Measurements from ENCODE around the gene SENP6.

The SENP6 gene

DNA sequence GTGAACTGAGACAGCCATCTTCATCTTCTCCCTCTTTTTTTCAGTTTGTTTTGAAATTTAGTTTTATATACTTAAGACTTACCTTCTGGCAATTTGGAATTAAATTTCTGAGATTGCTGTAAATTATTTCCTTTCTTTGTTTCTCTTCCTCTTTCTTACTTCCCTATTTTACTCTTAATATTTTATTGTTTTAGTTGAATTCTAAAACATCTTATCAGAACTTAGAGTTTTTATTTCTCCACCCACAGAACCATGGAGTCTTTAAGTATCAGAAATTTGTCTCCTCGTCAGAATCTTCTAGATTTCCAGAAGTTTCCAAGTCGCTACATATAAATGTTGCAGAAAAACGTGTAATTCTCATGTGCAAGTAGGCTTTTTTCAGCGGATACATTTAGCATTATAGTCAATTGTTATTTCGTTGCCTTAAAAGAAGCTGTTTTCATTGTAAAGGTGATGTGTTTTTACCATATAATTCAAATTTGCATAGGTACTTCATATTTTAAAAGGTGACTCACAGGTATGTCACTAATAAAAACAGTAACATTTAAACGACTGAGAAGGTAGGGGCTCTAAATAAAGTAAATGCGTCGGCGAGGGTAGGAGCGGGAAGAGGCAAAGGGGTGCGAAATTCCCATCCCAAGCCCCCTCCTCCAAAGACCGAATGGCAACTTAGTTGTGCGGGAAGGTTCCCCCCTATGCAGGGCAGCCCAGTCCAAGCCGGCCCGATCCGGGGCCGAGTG is 146.5 kb downstream of the SENP6 start:
- no peak for DNase-seq (ENCODE audit: low read depth in 2 of 2)

DNA sequence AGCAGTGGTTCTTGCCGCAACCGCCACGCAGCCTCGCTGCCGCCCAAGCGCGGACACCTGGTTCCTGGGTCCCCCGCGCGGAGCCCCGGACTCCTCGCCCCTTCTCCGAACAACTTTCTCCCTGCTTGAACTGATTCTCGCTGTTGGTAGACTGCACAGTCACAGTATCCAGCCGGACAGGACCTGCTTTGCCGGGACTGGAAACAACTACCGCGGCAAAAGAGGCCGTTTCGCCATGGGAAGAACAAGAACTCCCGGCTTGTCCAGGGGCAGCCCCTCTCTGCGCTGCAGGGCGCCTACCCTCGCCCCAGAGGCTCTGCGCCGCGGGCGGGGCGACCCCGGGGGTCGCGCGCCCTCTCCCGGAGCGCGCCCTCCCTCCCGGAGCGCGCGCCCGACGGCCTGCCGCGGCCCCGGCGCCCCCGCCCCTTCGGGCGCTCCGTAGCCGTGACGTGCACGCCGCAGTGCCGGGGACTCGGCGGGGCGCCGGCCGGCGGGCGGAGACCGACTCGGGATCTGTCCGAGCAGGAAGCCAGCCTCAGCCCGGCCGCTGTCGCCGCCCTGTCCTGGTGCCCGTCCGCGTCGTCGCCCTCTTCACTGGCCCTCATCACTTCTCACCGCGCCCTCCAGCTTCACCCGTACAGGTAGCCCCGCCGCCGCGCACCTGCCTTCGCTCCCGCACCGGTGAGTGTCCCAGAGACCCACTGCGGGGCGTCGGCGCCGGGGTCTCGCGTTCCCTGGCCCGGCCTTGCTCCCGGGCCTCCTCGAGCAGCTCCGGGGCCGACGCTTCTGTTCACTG is 147.3 kb downstream of the SENP6 start, which contains the start of gene MYO6:
Gene MYO6 (plus strand): TSS at position 497 of the 796 bp plus-strand sequence. CDS start 68,309 bp downstream, outside the sequence.
- peak in 1 of 2 donors; percentile 7 for DNase-seq (ENCODE audit: low read depth in 2 of 2)

DNA sequence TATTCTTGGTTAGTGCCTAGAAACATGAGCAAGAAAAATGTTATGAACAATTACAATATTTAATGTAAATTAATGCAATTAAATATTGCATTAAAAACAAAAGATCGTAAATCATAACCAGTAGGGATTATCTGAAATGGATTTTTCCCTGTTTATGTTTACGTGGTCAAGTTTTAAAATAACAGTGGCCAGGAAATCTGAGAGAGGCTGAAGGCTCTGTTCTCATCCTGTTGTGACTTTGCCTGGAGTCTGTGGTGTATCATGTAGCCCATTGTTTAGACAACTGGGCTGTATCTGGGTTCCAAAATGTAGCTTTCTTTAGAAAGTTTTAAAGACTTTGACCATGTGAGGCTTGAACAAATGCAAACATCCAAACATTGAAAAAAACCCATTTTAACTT is 149.8 kb downstream of the SENP6 start:
- no peak for DNase-seq (ENCODE audit: low read depth in 2 of 2)

DNA sequence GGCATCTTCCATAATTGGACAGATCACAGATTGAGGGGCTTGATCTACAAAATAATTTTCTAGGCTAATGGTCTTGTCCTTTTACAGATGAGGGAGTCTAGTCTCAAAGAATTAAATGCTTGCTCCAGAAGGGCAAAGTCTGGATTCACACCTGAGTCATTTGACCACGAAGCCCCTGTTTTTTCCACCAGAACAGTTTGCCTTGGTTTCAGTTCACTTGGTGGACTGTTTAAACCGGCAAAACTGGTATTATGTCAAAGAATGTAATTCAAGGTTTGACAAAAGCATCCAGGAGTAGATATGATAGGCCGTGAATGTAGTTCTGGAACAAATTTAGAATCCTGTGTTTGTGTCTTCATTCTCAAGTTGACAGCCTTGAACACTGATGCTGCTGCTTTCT is 150.7 kb downstream of the SENP6 start:
- no peak for DNase-seq (ENCODE audit: low read depth in 2 of 2)

DNA sequence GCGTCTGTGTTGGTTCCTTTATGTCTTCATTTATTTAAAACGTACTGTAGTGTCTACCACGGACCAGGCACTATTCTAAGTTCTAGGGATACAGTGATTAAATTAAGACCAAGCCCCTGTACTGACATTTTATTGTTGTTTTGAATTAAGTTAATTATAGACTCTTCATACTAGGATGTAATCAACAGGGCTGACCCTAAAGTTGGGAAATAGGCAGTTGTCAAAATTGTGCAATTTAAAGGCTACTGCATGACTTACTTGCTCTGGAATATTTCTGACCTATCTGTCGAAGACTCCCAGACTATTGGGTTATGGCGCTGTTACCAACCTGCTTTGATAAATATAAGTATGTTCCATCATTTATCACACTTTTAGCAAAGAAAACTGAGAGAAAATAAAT is 154.0 kb downstream of the SENP6 start:
- no peak for DNase-seq (ENCODE audit: low read depth in 2 of 2)

DNA sequence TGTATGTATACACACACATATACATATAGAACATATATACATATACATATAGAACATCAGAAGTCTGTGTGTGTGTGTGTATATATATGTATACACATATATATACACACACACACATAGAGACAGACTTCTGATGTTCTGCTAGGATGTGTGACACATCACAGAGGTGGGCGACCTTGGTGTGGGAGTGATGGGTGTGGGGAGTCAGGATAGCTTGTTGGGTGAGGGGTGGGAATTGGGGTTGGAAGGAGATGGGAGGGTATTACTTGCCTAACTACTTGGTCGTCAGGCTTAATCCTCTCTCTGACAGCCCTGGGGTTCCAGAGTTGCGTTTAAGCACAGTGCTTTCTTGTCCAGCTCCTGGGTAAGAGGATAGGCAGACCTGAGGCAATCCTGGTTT is 155.6 kb downstream of the SENP6 start:
- no peak for DNase-seq (ENCODE audit: low read depth in 2 of 2)

DNA sequence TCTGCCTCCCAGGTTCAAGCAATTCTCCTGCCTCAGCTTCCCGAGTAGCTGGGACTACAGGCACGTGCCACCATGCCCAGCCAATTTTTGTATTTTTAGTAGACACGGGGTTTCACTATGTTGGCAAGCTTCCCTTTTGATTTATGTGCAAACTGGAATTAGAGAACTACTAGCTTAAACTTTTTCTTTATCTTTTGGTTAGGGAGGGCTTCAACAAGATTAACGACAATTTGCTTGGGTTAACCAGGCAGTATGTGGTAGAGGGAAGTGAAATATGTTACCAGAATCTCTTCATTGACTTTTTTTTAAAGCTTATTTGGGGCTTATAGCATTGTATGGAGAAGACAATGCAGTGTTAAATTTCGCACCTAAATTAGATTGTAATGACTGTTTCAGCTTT is 156.4 kb downstream of the SENP6 start:
- DNase-seq (ENCODE audit: low read depth in 2 of 2), result no peak

DNA sequence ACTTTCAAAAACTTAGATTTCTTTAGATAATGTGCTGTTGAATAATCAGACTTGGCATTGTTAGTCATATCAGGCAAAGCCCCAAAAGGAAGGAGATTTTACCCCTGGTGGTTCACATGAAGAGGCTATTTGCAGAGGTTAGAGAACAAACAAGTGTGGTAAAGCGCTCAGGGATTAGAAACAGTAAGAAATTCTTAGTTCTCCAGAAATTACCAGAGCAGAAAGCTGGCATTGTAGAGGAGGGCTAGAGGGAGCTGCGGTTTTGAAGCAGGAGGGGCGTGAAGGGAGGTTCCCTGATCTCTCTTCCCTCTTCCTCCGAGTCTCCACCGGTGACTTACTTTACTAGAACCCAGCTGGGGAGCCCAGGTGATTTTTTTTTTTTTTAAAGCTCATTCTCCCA is 157.5 kb downstream of the SENP6 start:
- no peak for DNase-seq (ENCODE audit: low read depth in 2 of 2)

DNA sequence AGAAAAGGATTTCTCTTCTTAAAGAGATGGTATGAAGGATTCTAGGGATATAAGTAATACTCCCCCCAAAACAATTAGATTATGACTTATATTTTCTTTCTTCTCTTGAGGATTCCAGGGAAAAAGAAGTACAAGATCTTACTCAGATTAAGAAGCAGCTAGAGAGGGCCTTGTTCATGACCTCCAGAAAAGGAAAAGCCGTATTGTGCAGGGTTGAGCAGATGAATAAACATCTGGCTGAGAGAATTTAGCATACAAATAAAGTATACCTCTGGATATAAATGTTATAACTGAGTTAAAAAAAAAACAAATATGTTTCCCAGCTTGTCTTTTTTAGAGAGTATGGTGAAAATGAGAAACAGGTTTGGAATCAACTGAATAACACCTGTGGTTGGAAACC is 158.6 kb downstream of the SENP6 start:
- DNase-seq (ENCODE audit: low read depth in 2 of 2), result no peak

DNA sequence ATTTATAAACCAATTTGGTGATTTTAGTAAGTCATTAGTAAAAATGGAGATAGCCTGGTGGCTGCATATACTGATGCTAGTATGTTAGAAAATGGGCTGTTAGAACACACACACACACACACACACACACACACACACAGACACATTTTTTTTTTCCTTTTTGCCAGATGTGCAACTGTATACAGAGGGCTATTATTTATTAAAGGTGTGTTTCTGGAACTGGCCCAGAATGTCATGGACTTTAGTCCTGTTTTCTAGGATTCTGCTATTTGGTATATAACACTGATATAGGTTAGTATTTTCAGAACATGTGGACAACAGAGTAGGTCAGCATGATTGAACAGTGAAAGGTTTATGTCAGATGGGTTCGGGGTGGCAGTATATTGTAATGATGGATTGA is 159.8 kb downstream of the SENP6 start:
- no peak for DNase-seq (ENCODE audit: low read depth in 2 of 2)

DNA sequence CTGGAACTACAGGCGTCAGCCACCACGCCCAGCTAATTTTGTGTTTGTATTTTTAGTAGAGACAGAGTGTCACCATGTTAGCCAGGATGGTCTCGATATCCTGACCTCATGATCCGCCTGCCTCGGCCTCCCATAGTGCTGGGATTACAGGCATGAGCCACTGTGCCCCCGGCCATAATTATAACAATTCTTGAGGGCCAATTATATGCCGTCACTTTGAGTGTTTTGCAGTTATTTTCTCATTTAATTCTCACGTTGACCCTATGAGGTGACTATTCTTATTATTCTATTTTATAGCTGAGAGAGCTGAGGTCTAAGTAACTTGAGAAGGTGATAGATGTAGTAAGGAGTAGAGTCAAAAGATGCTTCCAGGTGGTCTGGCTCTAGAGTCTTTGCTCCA is 160.4 kb downstream of the SENP6 start:
- no peak for DNase-seq (ENCODE audit: low read depth in 2 of 2)

DNA sequence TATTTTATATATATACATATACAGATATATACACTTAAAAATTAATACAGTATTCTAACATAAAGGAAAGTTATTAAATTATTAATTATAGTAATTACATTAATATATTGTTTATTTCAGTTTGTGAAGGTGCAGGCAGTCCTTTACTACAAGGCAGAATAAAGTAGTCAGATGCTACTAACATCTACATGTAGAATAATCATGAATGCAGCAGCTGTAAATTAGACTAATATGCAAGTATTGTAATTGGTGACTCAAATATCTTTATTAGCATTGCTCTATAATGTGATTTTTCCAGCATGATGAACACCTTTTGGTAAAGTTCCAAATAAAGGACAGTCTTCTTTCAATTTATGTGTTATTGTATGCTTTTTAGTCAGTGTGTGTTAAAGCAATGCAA is 164.7 kb downstream of the SENP6 start:
- no peak for DNase-seq (ENCODE audit: low read depth in 2 of 2)

Measured in stimulated activated CD4-positive, alpha-beta T cell treated with anti-CD3 and anti-CD28 coated beads, Interleukin-1b, Interleukin-23, amount 100 ng/mL, for 1 hour (primary cell).